ENCODE measurements around the gene RIMBP2. TPM values are rescaled to one million over a fixed set of nuclear protein-coding genes. Genes with fewer than 3 reads are reported as not detected.

RIMBP2 gene
- total and polyA plus RNA-seq, 2 experiments from 2014 or later = 0.31 to 0.37 TPM

GRCh38 chr12:130559806-130560205 is 156.3 kb downstream of the RIMBP2 start:
- no peaks in the 10 kb centered on the region; the same call in 1 of the 2 replicates for H3K36me3 ChIP-seq (ENCODE audit: insufficient read depth)
- no peak for DNase-seq (ENCODE audit: low spot score)
- H3K79me2 ChIP-seq (replicated peaks; ENCODE audit: insufficient read depth) = no peaks in the 10 kb centered on the region
- no peaks in the 10 kb centered on the region for H3K9me2 ChIP-seq (ENCODE audit: insufficient read depth)
- no peak for ATAC-seq
- Mint-ChIP-seq H3K4me1 (no peaks in the 10 kb centered on the region), H3K36me3 (ENCODE audit: low read depth) (peaks cover 17% of the 10 kb centered on the region), H3K4me3 (no peak overlapping the region), H3K27me3 (ENCODE audit: insufficient read depth, low read depth, poor library complexity) (no peaks in the 10 kb centered on the region), H3K27ac (no peak overlapping the region), H3K9me3 (peaks cover 96% of the 10 kb centered on the region)
- TF ChIP-seq CREB1 (CRISPR knock-in tag; IDR thresholded peaks at IDR 0.05; ENCODE audit: low read depth) (no peak), JUNB (IDR thresholded peaks at IDR 0.05; ENCODE audit: unreplicated experiment) (no peak), ZNF114 (CRISPR knock-in tag; IDR thresholded peaks at IDR 0.05) (no peak), EZH2 (IDR thresholded peaks at IDR 0.05; ENCODE audit: low read depth, unreplicated experiment) (no peak), POLR2AphosphoS5 (IDR thresholded peaks at IDR 0.05; ENCODE audit: low read depth) (no peak), ZNF331 (CRISPR knock-in tag; IDR thresholded peaks at IDR 0.05; ENCODE audit: low read depth) (no peak), EZH2phosphoT487 (IDR thresholded peaks at IDR 0.05; ENCODE audit: unreplicated experiment) (no peak), STAT1 (IDR thresholded peaks at IDR 0.05; ENCODE audit: unreplicated experiment) (no peak), REST (IDR thresholded peaks at IDR 0.05; ENCODE audit: unreplicated experiment) (no peak), NANOG (IDR thresholded peaks at IDR 0.05; ENCODE audit: borderline replicate concordance) (no peak)
- TF ChIP-seq, protein P1, sequence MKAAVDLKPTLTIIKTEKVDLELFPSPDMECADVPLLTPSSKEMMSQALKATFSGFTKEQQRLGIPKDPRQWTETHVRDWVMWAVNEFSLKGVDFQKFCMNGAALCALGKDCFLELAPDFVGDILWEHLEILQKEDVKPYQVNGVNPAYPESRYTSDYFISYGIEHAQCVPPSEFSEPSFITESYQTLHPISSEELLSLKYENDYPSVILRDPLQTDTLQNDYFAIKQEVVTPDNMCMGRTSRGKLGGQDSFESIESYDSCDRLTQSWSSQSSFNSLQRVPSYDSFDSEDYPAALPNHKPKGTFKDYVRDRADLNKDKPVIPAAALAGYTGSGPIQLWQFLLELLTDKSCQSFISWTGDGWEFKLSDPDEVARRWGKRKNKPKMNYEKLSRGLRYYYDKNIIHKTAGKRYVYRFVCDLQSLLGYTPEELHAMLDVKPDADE (IDR thresholded peaks at IDR 0.05) = no peak
- TF ChIP-seq, protein P2, sequence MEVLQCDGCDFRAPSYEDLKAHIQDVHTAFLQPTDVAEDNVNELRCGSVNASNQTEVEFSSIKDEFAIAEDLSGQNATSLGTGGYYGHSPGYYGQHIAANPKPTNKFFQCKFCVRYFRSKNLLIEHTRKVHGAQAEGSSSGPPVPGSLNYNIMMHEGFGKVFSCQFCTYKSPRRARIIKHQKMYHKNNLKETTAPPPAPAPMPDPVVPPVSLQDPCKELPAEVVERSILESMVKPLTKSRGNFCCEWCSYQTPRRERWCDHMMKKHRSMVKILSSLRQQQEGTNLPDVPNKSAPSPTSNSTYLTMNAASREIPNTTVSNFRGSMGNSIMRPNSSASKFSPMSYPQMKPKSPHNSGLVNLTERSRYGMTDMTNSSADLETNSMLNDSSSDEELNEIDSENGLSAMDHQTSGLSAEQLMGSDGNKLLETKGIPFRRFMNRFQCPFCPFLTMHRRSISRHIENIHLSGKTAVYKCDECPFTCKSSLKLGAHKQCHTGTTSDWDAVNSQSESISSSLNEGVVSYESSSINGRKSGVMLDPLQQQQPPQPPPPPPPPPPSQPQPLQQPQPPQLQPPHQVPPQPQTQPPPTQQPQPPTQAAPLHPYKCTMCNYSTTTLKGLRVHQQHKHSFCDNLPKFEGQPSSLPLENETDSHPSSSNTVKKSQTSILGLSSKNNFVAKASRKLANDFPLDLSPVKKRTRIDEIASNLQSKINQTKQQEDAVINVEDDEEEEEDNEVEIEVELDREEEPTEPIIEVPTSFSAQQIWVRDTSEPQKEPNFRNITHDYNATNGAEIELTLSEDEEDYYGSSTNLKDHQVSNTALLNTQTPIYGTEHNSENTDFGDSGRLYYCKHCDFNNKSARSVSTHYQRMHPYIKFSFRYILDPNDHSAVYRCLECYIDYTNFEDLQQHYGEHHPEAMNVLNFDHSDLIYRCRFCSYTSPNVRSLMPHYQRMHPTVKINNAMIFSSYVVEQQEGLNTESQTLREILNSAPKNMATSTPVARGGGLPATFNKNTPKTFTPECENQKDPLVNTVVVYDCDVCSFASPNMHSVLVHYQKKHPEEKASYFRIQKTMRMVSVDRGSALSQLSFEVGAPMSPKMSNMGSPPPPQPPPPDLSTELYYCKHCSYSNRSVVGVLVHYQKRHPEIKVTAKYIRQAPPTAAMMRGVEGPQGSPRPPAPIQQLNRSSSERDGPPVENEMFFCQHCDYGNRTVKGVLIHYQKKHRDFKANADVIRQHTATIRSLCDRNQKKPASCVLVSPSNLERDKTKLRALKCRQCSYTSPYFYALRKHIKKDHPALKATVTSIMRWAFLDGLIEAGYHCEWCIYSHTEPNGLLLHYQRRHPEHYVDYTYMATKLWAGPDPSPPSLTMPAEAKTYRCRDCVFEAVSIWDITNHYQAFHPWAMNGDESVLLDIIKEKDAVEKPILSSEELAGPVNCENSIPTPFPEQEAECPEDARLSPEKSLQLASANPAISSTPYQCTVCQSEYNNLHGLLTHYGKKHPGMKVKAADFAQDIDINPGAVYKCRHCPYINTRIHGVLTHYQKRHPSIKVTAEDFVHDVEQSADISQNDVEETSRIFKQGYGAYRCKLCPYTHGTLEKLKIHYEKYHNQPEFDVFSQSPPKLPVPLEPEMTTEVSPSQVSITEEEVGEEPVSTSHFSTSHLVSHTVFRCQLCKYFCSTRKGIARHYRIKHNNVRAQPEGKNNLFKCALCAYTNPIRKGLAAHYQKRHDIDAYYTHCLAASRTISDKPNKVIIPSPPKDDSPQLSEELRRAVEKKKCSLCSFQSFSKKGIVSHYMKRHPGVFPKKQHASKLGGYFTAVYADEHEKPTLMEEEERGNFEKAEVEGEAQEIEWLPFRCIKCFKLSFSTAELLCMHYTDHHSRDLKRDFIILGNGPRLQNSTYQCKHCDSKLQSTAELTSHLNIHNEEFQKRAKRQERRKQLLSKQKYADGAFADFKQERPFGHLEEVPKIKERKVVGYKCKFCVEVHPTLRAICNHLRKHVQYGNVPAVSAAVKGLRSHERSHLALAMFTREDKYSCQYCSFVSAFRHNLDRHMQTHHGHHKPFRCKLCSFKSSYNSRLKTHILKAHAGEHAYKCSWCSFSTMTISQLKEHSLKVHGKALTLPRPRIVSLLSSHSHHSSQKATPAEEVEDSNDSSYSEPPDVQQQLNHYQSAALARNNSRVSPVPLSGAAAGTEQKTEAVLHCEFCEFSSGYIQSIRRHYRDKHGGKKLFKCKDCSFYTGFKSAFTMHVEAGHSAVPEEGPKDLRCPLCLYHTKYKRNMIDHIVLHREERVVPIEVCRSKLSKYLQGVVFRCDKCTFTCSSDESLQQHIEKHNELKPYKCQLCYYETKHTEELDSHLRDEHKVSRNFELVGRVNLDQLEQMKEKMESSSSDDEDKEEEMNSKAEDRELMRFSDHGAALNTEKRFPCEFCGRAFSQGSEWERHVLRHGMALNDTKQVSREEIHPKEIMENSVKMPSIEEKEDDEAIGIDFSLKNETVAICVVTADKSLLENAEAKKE (CRISPR knock-in tag; IDR thresholded peaks at IDR 0.05) = no peak
- TF ChIP-seq, protein P3, sequence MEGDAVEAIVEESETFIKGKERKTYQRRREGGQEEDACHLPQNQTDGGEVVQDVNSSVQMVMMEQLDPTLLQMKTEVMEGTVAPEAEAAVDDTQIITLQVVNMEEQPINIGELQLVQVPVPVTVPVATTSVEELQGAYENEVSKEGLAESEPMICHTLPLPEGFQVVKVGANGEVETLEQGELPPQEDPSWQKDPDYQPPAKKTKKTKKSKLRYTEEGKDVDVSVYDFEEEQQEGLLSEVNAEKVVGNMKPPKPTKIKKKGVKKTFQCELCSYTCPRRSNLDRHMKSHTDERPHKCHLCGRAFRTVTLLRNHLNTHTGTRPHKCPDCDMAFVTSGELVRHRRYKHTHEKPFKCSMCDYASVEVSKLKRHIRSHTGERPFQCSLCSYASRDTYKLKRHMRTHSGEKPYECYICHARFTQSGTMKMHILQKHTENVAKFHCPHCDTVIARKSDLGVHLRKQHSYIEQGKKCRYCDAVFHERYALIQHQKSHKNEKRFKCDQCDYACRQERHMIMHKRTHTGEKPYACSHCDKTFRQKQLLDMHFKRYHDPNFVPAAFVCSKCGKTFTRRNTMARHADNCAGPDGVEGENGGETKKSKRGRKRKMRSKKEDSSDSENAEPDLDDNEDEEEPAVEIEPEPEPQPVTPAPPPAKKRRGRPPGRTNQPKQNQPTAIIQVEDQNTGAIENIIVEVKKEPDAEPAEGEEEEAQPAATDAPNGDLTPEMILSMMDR (conservative IDR thresholded peaks at IDR 0.05; ENCODE audit: low read depth in 2 of 2) = no peak
- H2AFZ ChIP-seq = no peak overlapping the region
- H3K4me1 ChIP-seq (ENCODE audit: insufficient read depth) = no peaks in the 10 kb centered on the region
- no peak overlapping the region for H3K4me2 ChIP-seq
- no peaks in the 10 kb centered on the region for H3F3A ChIP-seq (replicated peaks; ENCODE audit: low read depth)
- no peak overlapping the region for H3K4me3 ChIP-seq
- H3K27me3 ChIP-seq (ENCODE audit: insufficient read depth) = no peaks in the 10 kb centered on the region
- no peak overlapping the region for H3K27ac ChIP-seq (ENCODE audit: low read depth)
- H4K20me1 ChIP-seq (replicated peaks; ENCODE audit: insufficient read depth) = no peaks in the 10 kb centered on the region
